CMK (cell line): Measurements from ENCODE around the gene DAB2IP.
A peak's percentile ranks its signal among the peaks of the same experiment; 100 is the strongest.
"Not testable (repeated sequence)": the region's sequence is repeated elsewhere in the genome, so short reads cannot be mapped to it uniquely, and the experiment has no call there.

Experiments used
- DNase-seq: peaks from one replicate; pipeline ENCODE4 v3.0.0-alpha.2; 2010; ENCODE audit warnings: low read depth

DAB2IP gene

DNA sequence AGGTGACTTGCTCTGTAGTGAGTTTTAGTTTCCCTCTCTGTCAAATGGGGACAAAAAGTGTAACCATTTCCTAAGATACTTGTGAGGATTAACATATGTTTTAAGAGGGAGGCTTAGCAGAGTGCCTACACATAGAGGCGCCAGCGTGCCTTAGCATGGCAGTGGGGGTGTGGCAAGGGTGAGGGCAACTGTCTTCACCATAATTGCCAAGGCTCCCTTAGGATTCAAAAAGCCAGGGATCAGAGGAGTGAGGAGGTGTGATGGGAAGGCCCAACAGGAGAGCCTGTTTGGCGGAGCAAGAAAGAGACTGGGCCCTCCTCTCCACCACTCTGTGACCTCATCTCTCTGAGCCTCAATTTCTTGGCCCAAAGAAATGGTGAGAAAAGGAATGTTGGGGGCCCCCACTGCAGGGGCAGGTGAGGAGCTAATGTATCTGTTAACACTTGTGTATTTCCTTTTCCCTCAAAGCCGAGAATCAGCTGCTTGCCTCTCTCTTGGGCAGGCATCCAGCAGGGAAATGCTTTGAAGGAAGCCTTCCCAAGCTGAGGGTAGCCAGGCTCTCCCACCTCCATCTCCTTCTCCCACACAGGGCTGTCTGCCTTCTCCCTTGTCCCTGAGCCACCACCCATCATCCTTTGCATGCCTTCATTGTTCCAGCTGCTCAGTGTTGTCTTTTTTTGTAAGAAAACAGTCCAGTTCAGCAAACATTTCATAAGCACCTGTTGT is 76.0 kb downstream of the DAB2IP start:
- DNase-seq, result no peak

DNA sequence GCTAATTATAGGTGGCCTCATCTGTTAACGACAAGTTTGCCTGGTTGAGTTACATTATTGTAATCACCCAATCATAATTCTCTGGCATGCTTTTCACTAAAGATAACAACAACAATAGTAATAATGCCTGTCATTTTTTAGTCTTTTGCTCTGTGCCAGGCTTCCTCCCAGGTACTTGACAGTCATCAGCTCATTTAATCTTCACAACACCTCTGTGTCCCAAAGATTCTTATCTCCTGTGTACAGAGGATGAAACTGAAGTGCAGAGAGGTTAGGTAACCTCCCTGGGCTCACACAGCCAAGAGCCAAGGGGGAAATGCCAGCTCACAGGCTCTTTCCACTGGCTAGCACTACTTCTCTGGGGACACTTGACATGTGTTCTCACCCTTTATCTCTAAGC is 77.5 kb downstream of the DAB2IP start:
- DNase-seq, result no peak

DNA sequence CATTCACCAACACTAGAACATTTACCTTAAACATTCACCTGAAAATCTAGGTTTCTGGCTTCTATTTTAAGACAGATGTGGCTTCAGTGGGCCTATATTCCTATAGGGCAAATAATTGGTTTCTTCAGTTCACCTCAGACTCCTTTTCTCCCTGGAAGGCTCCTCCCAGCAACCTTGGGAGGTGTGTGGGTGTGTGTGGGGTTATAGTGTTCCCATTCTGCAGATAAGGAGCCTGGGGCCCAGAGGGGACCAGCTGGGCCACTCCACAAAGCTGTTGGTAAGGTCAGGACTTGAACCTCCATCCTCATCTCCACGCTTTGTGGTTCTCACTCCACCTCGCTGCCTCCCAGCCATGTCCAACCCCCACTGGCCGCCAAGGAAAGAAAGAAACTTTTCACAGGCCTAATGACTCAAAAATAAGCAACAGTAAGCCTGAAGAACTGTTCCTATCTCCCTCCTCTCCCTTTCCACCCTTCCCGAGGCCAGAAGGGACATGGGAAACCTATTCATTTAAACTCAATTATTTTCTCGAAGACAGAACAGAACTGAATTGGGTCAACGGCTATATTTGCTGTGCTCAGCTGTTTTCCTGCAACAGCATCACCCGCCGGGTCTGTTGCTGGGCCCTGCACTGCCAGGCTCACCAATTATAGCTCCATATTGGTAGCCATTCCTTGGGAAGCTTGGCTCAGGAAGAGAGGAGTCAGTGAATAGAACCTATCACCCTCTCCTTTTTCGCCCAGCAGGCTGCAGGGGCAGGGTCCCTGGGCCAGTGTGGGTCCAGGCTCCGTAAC is 78.5 kb downstream of the DAB2IP start:
- no peak for DNase-seq

DNA sequence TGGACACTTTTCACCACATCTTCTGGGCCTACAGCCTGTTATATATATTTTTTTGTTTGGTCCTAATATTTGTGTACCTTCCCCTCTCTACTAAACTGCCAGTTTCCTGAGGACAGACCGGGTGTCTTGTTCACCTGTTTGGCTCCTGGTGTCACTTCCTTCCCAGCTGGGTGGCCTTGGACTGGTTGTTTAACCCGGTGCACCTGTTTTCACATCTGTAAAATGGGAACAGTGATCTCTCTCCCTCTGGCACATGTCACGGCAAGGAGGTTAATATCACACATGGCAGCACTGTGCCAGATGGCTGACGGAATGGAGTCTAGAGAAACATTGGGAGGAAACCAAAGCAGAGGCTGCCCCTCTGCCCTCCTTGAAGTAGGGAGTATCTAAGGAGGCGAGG is 79.7 kb downstream of the DAB2IP start:
- DNase-seq, result no peak

DNA sequence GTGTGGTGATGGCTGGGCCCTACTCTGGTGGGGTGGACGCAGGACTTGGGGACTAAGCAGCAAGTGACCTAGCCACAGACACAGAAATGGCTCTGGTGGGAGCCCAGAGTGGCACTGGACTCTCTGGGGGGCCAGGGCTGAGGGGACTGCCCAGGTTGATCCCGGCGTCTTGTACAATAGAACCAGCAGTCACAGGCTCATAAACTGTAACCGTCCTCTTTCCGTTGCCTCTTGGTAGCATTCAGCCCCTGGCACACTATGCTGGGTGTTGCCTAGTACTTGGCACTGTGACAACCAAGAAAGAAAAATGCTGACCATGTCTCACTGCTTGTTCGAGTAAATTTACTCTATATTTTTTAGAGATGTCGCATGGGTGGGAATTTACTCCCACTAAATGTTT is 80.5 kb downstream of the DAB2IP start:
- DNase-seq, result no peak

DNA sequence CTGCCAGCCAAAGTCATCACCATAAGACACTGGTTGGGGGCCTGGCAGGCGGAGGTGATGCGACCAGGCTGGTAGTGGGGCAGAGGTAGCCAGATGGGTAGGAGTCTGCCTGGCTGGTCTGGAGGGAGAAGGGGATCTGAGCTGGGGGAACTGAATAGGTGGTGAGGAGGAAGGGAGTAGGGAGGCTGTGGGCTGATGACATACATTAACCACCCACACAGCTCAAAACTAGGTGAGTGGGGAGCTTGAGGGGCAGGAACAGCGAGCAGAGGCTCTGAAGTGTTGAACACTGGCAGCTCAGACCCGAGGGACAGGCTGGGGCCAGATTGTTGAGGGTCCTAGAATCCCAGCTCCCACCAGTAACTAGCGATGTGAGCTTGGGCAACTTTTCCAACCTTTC is 81.0 kb downstream of the DAB2IP start:
- no peak for DNase-seq

DNA sequence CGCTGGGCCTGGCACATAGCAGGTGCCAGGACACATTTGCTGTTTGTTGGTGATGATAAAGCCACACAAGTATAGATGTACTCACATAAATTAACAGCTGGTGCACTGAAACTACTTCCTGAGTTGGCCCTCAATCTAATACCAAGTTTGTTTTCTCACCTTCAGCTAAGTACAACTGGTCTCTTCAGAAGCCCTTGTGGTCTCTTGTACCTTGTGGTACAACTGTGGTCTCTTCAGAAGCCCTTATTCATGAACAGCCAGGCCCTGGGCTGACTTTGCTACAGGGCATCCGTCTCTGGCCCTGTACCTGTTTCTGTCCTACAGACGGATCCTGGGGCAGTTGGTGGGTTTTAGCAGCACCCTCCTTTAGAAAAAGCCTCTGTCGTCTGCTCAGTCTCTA is 81.5 kb downstream of the DAB2IP start:
- DNase-seq, result no peak

DNA sequence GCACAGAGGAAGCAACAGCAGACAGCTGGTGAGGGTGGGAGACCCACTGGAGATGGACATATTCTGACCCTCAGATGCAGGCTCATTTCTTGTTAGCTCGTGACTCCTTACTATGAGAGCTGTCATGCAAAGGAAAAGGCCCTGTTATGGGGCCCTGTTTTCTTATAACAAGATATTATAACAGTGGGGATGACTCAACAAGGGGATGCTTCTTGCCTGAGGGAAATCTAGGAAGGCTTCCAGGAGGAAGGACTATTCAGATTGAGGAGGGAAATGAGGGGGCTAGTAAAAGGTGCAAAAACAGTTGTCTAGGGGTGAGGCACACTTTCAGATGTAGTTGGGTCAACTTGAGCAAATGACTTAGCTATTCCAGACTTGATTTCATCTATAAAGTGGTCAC is 83.0 kb downstream of the DAB2IP start:
- DNase-seq, result no peak

DNA sequence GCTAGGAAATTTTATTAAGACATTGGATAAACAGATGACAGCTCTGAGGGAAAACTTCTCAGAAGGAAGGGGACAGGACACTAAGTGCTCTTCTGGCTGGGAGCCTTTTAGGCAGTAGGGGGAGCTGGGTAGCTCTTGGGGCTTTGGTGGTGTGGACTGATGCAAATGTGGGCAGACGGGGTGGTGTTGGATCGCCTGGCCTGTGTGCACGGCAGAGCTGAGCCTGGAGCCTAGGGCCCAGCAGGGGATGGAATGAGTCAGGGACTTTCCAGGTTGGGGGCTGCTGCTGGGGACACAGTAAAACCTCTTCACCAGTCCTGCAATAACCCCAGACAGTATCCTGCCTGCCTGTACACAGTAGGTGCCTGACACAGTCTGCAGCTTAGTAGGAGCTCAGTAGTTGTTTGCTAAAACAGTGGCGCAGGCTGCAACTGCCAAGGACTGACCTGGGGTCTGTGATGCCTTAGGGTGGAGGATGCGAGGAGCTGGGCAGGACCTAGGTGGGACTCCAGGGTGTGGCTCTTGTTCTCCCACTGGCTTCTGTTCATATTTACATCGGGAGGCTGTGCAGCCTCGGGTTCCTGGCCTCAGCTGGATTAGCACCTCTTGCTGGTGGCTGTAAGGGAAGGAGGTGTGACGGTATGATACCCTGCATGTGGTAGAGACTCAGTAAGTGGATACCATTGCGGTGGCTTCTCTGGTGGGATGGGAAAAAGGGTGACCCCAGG is 83.8 kb downstream of the DAB2IP start:
- DNase-seq, result peak; percentile 44

DNA sequence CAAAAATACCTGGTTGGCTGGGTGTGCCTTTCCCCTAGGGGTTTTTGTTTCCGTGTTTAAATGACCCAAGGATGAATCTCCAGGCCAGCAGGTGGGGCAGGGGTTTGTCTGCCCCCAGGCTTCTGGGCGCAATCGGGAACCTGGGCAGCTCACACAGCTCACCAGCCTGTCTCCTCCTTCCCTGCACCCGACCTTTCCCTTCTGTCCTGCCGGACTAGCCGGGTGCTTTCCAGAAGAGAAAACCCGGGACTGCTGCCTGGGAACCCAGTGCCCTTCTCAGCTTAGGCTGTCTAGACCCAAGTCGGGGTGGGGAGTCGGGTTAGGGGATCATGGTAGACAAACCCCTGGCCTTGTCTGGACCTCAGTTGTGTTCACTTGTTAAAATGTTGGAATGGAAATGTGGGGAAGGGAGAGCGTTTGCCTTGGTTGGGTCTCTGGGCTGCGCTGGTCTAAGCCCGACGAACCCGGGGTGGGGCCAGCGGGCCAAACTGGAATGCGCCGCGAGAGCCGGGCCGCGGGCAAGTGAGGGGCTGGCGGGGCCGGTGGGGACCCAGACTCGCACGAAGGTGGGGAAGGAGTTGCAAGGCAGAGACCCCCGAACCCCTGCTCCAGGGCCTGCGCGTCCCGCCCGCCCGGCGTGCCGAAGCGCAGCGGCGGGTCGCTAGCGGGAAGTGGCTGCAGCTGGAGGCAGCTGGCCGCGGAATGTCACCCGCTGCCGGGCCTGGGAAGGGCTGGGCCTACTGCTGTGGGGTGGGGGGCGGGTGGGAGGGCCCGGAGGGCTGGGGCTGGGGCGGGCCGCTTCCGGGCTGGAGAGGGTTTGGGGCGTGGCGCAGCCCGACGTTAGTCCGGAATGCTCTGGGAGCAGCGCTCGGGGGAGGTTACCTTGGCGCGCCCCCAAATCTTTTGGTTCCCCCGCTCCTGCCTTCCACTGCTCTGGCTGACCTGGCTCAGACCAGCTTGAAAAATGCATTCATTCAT is 84.6 kb downstream of the DAB2IP start:
- DNase-seq, result peak; percentile 49

DNA sequence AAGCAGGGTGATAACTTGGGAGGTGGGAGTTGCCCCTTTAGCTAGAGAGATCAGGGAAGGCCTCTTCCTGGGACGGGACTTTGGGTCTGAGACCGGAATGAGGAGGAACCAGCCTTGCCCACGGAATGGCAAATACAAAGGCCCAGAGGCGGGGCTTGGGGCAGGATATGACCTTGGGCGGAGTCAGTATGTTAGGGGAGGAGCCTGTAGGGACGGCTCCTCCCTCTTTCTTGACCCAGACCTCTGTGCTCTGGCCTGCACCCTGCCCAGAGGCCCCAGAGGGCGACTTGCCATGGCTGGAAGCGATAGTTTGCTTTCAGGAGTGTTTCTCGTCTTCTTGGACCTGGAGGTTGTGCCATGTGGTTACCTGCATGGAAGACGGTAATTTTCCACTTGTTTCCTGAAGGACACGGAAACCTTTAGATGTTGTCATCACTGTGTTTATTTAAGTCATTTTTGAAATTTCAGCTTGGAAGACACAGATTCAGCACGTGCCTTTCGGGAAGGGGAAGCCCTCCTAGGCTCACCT is 85.6 kb downstream of the DAB2IP start:
- DNase-seq, result peak; percentile 65

DNA sequence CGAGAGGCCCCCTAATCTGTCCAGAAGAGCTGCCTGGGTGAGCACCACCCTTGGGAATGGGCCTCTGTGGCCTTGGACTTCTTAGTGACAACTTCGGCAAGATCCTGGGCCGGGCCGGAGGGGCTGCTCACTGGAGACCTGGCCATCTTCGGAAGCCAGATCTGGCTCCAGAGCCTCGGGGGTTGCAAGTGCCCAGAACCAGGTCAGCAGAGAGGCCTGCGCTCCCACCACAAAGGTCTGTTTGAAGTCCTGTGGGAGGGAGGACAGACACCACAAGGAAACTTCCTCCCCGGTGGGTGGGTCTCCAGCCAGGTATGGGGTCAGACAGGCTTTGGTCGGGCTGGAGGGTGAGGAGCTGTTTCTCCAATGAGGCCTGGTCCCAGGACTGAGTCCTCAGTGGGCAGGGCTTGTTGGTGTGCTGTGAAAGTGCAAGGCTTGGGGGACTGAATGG is 86.1 kb downstream of the DAB2IP start:
- no peak for DNase-seq

DNA sequence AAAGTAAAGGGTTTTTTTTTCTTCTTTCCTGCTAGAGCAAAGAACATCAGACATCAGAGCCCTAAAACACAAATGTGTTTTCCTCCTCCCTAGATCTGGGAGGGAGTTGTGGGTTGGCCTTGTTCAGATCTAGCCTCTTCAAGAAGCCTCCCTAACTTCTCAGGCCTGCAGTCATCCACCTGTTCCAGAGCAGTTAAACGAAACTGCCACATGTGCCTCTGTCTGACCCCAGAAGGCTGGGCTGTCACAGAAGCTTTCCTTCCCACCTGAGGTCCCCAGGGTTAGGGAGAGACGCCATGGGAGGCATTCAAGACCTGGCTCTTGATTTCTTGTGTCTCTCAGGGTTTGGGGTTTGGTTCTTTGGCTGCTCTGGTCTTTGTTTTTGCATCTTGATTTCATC is 87.0 kb downstream of the DAB2IP start:
- DNase-seq, result no peak

DNA sequence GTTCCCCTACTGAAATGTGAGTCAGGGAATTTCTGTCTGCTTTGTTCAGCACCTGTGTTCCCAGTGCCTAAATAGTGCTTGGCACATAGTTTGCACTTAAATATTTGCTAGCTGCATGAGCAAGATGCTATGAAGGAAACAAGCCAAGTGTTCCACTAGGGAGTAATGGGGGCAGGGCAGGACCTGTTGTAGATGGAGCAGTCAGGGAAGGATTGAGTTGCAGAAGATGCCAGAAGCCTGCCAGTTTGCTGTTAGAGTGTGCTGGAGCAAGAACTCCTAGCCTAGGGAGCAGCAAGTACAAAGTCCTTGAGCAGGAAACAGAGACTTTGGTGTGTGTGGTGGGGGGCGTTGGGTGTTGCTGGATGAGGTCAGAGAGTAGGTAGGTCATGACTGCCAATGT is 87.5 kb downstream of the DAB2IP start:
- DNase-seq, result no peak

DNA sequence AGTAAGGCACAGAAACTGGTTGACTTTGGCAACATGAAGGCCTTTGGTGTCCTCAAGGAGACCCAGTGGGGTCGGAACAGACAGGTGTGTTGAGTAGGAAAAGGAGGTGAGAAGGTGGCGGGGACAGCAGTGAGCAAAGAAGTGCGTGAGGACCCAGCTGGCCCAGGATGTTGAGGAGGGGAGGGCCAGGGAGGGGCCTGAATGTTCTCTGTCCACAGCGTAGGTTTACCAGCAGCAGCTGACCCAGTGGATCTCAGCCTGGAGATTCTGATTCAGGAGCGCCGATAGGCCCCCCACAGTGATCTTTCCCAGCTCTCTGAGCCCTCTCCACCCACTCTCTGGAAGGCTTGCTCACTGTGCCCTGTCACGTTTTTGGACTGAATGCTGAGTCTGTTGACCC is 88.5 kb downstream of the DAB2IP start:
- no peak for DNase-seq

DNA sequence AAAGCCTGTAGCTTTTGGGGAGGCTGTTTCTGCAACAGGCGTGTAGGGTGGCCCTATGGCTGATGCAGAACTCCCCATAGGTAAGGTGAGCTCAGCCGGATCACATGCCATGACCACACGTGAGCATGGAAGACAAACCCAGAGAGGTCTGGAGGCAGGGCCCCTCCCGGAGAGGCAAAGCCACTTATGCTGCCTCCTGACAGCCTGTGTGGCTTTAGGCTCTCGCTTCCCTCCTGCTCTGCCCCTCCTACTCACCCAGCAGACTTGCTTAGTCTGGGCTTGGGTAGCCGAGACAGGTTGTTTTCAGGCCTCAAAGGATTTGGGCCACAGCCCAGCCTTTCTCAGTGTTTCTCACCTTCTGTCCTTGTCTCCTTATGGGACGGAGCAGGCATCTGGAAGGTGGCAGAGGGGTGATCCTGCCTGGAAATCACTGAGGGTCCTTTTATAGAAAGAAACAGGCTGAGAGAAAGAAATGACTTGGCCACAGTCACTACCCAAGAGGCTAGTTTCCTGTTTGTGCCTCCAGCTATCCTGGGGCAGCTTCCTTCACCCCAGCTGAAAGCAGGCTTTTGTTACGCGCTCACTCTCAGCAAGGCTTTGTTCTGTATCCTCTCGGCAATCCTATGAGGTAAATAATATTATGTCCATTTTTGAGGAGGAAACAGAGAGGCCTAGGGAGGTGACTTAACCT is 89.9 kb downstream of the DAB2IP start:
- DNase-seq, result no peak

DNA sequence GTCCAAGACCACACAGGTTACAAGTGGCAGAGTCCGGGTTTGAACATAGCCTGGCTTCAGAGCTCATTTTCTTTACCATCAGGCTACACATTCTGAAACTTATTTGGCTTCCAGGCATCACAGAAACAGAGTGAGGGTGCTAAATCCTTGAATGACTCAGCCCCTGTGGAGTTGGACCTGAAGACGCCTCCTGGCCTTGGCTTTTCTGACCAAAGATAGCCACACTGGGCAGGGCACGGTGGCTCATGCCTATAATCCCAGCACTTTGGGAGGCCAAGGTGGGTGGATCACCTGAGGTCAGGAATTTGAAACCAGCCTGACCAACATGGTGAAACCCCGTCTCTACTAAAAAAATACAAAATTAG is 90.5 kb downstream of the DAB2IP start:
- DNase-seq, result not testable (repeated sequence)

DNA sequence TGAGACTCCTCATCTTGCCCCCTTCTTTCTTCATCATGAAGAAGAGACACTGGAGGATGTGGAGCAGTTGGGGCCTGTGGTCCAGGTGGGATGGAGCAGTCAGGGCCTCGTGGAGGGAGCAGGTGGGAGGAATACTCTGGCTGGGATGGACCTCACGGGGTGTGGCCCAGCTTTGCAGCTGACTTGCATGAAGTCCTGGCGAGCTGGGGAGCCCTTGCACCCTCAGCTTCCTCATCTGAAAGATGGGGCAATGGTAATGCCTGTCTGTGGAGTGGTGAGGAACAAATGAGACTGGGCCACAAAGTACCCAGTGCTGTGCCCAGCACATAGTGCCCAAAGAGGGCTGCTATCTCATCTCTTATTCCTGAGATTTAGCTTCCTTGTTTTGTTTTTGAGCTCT is 91.5 kb downstream of the DAB2IP start:
- no peak for DNase-seq

DNA sequence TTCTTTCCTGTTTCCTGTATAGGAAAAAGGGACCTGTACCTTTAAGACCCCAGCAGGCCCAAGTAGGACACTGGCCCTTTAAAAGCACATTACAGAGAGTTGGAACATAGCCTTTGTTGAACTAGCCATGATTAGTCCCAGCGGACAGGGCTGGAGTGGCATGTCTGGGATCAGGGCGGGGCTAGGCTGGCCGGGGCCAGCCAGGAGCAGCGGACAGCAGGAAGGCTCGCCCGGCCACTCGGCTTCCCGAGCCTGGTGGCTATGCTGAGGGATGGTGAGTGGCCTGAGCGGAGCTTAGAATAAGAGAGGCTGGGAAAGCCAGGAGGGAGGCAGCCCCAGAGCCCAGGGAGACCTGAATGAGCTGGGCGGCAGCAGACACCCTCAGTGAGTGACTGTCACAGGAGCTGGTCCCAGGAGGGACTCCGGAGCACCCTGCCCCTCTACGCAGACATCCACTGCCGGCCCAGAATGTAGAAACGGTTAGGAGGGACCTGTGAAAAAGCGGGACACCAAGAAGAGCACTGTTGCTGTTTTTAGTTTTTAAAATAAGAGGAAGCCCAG is 92.1 kb downstream of the DAB2IP start:
- no peak for DNase-seq

DNA sequence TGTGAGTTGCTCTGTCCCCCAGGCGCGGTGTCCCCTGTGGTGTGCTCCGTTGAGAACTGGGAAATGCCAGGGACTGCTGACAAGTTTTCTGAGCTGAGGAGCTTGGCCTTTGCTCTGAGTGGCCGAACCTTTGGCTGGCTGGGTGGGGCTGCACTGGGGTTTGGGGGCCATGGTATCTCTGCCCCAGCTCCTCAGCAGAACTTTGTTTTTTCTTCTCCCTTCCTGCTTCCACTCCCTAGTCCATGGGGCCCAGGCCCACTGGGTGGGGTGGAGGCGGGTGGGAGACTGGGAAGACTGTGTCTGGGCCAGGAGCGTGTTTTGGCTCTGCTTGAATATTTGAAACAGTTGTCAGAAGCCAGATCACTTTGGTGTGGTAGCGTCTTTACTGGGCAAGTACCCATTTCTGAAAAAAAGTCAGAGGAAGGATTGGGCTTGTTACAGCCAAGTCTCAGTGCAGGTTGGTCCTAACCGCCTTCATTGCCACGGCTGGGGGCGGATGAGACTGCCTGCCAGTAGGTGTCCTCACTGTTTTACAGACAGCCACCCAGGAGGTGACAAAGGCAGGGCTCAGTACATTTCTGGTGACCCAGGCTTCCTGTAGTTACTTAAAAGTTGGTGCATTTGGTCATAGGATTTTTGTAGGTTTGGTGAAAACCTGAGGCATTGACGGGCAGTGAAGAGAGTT is 92.7 kb downstream of the DAB2IP start:
- DNase-seq, result no peak
